Omental fat pad (tissue), 4 donors: ENCODE data around the gene KCNIP3. TPM values are rescaled to one million over a fixed set of nuclear protein-coding genes. Genes with fewer than 3 reads are reported as not detected.
"Not testable (repeated sequence)": the region's sequence is repeated elsewhere in the genome, so short reads cannot be mapped to it uniquely, and the experiment has no call there.

Source experiments
- ATAC-seq: fragments of 150-250 bp; one replicate; pipeline ENCODE4 v1.9.1; 2016; ENCODE audit warnings: mild to moderate bottlenecking, moderate library complexity; ENCODE audit not compliant: low FRiP score
- DNase-seq: peaks from one replicate; pipeline ENCODE4 v3.0.0-alpha.2; 2019; ENCODE audit warnings: low spot score
- total RNA-seq, 4 donors: library from RNA; depleted of rRNA; stranded (reverse); fragments of >200 nt; gene quantifications; one replicate each; pipeline ENCODE4 v1.1.0, GENCODE V29; 2016

KCNIP3 gene
- total RNA-seq, 4 donors from 2014 or later = 5.5 to 37.4 (median 7.1) TPM

DNA sequence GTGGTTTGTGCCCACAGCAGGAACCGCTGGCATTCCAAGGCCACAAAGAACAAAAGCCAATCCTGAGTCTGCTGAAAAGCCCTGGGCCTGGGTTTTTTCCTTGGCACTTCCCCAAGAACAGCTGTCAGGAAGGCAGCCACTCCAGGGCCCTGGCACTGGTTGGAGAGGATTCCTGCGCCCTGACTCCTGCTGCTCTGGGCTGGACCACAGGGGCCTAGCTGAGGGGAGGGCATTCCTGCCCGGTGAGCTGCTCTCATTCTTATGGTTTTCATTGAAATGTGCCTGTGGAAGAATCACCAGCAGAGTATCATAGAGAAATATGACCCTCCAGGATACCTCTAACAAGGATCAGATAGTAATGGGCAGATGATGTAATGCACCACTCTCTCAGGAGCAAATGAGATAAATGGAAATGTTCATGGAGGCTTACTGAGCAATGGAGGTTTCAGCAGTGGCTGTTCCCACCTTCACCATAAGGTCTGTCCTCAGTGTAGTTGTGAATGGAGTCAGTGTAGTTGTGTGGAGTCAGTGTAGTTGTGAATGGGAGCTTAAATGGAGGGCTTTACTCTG lies 137.4 kb downstream of the KCNIP3 start:
- peak; percentile 97 for ATAC-seq
- DNase-seq = not testable (repeated sequence)

- not testable (repeated sequence) for DNase-seq
- ATAC-seq = peak; percentile 50
Measured at GRCh38 chr2:95435162-95435871, 138.2 kb downstream of the KCNIP3 start.

Other genes starting within 250 kb of the KCNIP3 start
- 10 to 100 TPM; 39.4 to 60.6 (median 47.5) TPM for gene MRPS5, start 175.5 kb upstream of the KCNIP3 start, total RNA-seq
- gene ZNF514, start 137.5 kb upstream of the KCNIP3 start, total RNA-seq = 10 to 100 TPM; 11.0 to 28.2 (median 11.4) TPM
- 1 to 10 TPM; 2.1 to 7.4 (median 2.7) TPM for gene ZNF2, start 131.5 kb upstream of the KCNIP3 start, total RNA-seq
- gene ZNF892, start 89.8 kb upstream of the KCNIP3 start, total RNA-seq = 1 to 10 TPM; 2.9 to 7.9 (median 3.8) TPM
- 1 to 10 TPM in 2 of 4 donors, under 1 TPM in 2; 0.60 to 1.4 (median 1.1) TPM for gene PROM2, start 22.9 kb upstream of the KCNIP3 start, total RNA-seq
- 10 to 100 TPM; 17.7 to 28.8 (median 26.0) TPM for gene FAHD2A, start 105.4 kb downstream of the KCNIP3 start, total RNA-seq
- not detected for gene TRIM43B, start 187.4 kb downstream of the KCNIP3 start, total RNA-seq